ENCODE measurements around the gene MIER3.

- TF ChIP-seq POLR2AphosphoS5 (IDR thresholded peaks at IDR 0.05) (no peak), CTCF (IDR thresholded peaks at IDR 0.05) (no peak), POLR2A (IDR thresholded peaks at IDR 0.05) (no peak)
These were observed 6.7 kb upstream of the MIER3 start for GRCh38 chr5:56958595-56958994.
